OCI-LY7 (cell line): ENCODE results near the gene METRN.

Experiments used
- CTCF ChIP-seq: fragments of 200-600 bp; sonication (generic); conservative IDR thresholded peaks from 2 replicates; pipeline ENCODE4 v1.5.1; 2014; ENCODE audit warnings: mild to moderate bottlenecking, antibody characterized with exemption, low read length, moderate library complexity, mixed read lengths
- EZH2phosphoT487 ChIP-seq: fragments of 200-600 bp; sonication (generic); IDR thresholded peaks from 2 replicates; pipeline ENCODE4 v1.6.1; 2018; ENCODE audit warnings: low read depth, borderline replicate concordance, mild to moderate bottlenecking, mixed run types, antibody characterized with exemption, low read length, moderate library complexity, mixed read lengths

DNA sequence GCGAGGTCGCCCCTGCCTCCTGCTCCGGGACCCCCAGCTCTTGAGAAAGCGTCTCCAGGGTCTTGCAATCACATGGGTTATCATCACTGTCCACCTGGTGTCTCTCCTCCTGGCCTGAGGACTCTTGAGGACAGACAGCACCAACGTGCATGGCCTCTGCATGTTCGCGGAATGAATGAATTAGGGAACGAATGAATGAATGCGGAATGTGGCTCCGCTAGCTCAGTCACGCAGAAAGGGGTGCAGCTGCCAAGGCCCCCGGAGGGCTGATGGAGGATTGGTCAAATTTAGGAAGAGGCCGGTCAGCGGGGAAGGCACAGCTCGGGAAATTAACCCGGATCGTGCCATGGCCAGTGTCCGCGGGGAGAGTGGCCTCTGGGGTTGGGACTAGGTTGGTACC lies 12.6 kb upstream of the METRN start:
- TF ChIP-seq CTCF (no peak), EZH2phosphoT487 (no peak)
